HepG2 (cell line): ENCODE results near the gene PDE5A. TPM values are rescaled to one million over a fixed set of nuclear protein-coding genes. Genes with fewer than 3 reads are reported as not detected.

Experiments
- ATAC-seq: fragments of 200-7000 bp; cut with Tn5 transposase; 3 replicates; pipeline ENCODE4 v1.9.1; 2020; ENCODE audit warnings: mild to moderate bottlenecking, moderate library complexity
- BruUV-seq: library from RNA; stranded (reverse); fragments of 400-500 nt; replicated peaks from 2 replicates; lab custom pipeline; 2021; lab: Mats Ljungman, UMichigan
- CTCF ChIA-PET: fragments of 300-600 bp; formaldehyde crosslinking; extraction: SDS; loops from one replicate; lab custom pipeline; 2021; ENCODE audit warnings: low total read pairs, inconsistent platforms, low intra/inter-chr PET ratio; lab: Yijun Ruan, JAX
- POLR2A ChIA-PET: fragments of 350-600 bp; sonication (Branson Sonifier 250); formaldehyde crosslinking; loops from one replicate; lab custom pipeline; 2020; ENCODE audit warnings: antibody characterized with exemption, inconsistent platforms; lab: Yijun Ruan, JAX
- DNase-seq: peaks from one replicate; pipeline ENCODE4 v3.0.0-alpha.2; 2015; ENCODE audit warnings: low spot score
- FAIRE-seq: peaks from 3 replicates; lab custom pipeline; 2011; peaks lifted over from hg19 to GRCh38; lab: Jason Lieb, UNC
- H2AFZ ChIP-seq: one replicate; pipeline ENCODE4 v1.6.1; 2011; ENCODE audit warnings: low read length, inconsistent platforms
- H3K27ac ChIP-seq: fragments of 300-600 bp; 3 replicates; pipeline ENCODE4 v1.8.0; 2011; ENCODE audit warnings: mixed run types, mild to moderate bottlenecking, mixed read lengths, low read length, inconsistent platforms; ENCODE audit not compliant: insufficient read depth; ENCODE audit errors: extremely low read length
- H3K27me3 ChIP-seq, 2 experiments: fragments of 200-600 bp in 1 of 2; 2 replicates in 1 of 2; 3 replicates in 1 of 2; pipeline versions ENCODE4 v1.6.0 to v1.8.0; 2011; ENCODE audit warnings: low read length in 2 of 2, mild to moderate bottlenecking in 2 of 2, moderate library complexity in 2 of 2, inconsistent platforms in 1 of 2; ENCODE audit not compliant: insufficient read depth in 2 of 2, control insufficient read depth in 1 of 2
- H3K36me3 ChIP-seq, 2 experiments: fragments of 200-600 bp in 1 of 2; replicated peaks in 1 of 2; 2 replicates in 1 of 2; 3 replicates in 1 of 2; pipeline versions ENCODE4 v1.5.1 to v1.8.0; 2011; ENCODE audit warnings: low read length in 2 of 2, inconsistent platforms in 1 of 2; ENCODE audit not compliant: insufficient read depth in 2 of 2, control insufficient read depth in 1 of 2
- H3K4me1 ChIP-seq: 2 replicates; pipeline ENCODE4 v1.5.1; 2012; ENCODE audit warnings: low read length, inconsistent platforms; ENCODE audit not compliant: insufficient read depth
- H3K4me2 ChIP-seq: 2 replicates; pipeline ENCODE4 v1.6.0; 2011; ENCODE audit warnings: low read depth, low read length, inconsistent platforms
- H3K4me3 ChIP-seq, 3 experiments: fragments of 200-600 bp in 1 of 3; sonication (generic), shearing (Covaris generic) in 1 of 3; replicated peaks in 1 of 3; 2 replicates each; pipeline ENCODE4 v1.5.1; 2011 to 2016; ENCODE audit warnings: low read length in 3 of 3, inconsistent platforms in 2 of 3, low read depth in 2 of 3, mild to moderate bottlenecking in 2 of 3, control low read depth in 1 of 3, mixed read lengths in 1 of 3; ENCODE audit not compliant: insufficient read depth in 1 of 3
- H3K79me2 ChIP-seq: one replicate; pipeline ENCODE4 v1.6.1; 2011; ENCODE audit warnings: low read length, inconsistent platforms; ENCODE audit not compliant: insufficient read depth
- H3K9ac ChIP-seq: 2 replicates; pipeline ENCODE4 v1.6.0; 2011; ENCODE audit warnings: mild to moderate bottlenecking, low read depth, low read length, inconsistent platforms; ENCODE audit not compliant: insufficient read depth
- H3K9me3 ChIP-seq: 2 replicates; pipeline ENCODE4 v1.5.1; 2012; ENCODE audit warnings: mild to moderate bottlenecking, low read length
- H4K20me1 ChIP-seq: 2 replicates; pipeline ENCODE4 v1.6.0; 2011; ENCODE audit warnings: inconsistent platforms, mild to moderate bottlenecking, low read length, moderate library complexity; ENCODE audit not compliant: insufficient read depth
- ASH2L ChIP-seq: fragments of 300-600, 200-600 bp; sonication (generic); IDR thresholded peaks from 2 replicates; pipeline ENCODE4 v1.7.0; 2017; ENCODE audit warnings: low read depth, mild to moderate bottlenecking, moderate library complexity, mixed read lengths, low read length; ENCODE audit not compliant: insufficient read length
- FLYWCH1 ChIP-seq: sonication (generic); formaldehyde crosslinking; IDR thresholded peaks from 2 replicates; pipeline ENCODE4 v1.8.1; 2023; ENCODE audit warnings: mild to moderate bottlenecking, missing genetic modification reagents
- GMEB1 ChIP-seq: sonication (generic); formaldehyde crosslinking; IDR thresholded peaks from 2 replicates; pipeline ENCODE4 v1.5.1; 2020; ENCODE audit warnings: missing genetic modification reagents, mild to moderate bottlenecking, borderline replicate concordance
- GTF2F1 ChIP-seq: fragments of 150-350 bp; IDR thresholded peaks from 2 replicates; pipeline ENCODE4 v1.6.1; 2014; ENCODE audit warnings: low read length
- NFATC3 ChIP-seq: sonication (generic); formaldehyde crosslinking; IDR thresholded peaks from 2 replicates; pipeline ENCODE4 v1.5.1; 2020; ENCODE audit warnings: mild to moderate bottlenecking, missing genetic modification reagents
- POLR2G ChIP-seq: fragments of 200-400 bp; formaldehyde crosslinking; IDR thresholded peaks from 2 replicates; pipeline ENCODE4 v1.6.1; 2018; ENCODE audit warnings: mild to moderate bottlenecking, low read depth, low read length, moderate library complexity
- RELA ChIP-seq: sonication (generic); formaldehyde crosslinking; IDR thresholded peaks from 2 replicates; pipeline ENCODE4 v1.4.0; 2020; ENCODE audit warnings: missing genetic modification reagents
- SMARCE1 ChIP-seq: fragments of 450-650 bp; IDR thresholded peaks from 2 replicates; pipeline ENCODE4 v1.6.1; 2017; ENCODE audit warnings: borderline replicate concordance
- TEAD2 ChIP-seq: sonication (generic); formaldehyde crosslinking; IDR thresholded peaks from 2 replicates; pipeline ENCODE4 v1.9.0; 2021; ENCODE audit warnings: missing genetic modification reagents
- ZBTB49 ChIP-seq: sonication (generic); formaldehyde crosslinking; IDR thresholded peaks from 2 replicates; pipeline ENCODE4 v1.4.0; 2020; ENCODE audit warnings: missing genetic modification reagents, borderline replicate concordance
- ZNF24 ChIP-seq: fragments of 450-650 bp; IDR thresholded peaks from 2 replicates; pipeline ENCODE4 v1.6.1; 2017; ENCODE audit warnings: antibody characterized with exemption, mild to moderate bottlenecking
- ZNF580 ChIP-seq: IDR thresholded peaks from 2 replicates; pipeline ENCODE4 v1.6.1; 2016; ENCODE audit warnings: low read depth, borderline replicate concordance
- ZNF605 ChIP-seq: sonication (generic); formaldehyde crosslinking; IDR thresholded peaks from 2 replicates; pipeline ENCODE4 v1.8.0; 2022; ENCODE audit warnings: mild to moderate bottlenecking, missing genetic modification reagents
- WGBS: methylation state at CpG from one replicate; pipeline ENCODE4 v1.1.6; 2017; ENCODE audit warnings: low lambda C conversion rate; 5-methylcytosine and 5-hydroxymethylcytosine counted together
- in situ Hi-C: cut with HindIII; loops from 2 replicates; pipeline ENCODE4 v1.10.0; 2017; ENCODE audit warnings: low pct_unique_long_range_greater_than_20kb; ENCODE audit not compliant: extremely low pct_ligation_motif_present
- intact Hi-C: fragments of 100-400 bp; cut with micrococcal nuclease; formaldehyde crosslinking; loops from one replicate; pipeline ENCODE4 v1.10.0; 2022; ENCODE audit not compliant: unreplicated experiment
- polyA plus RNA-seq, 8 experiments: library from polyadenylated mRNA; depleted of rRNA in 3 of 8; stranded (reverse) in 7 of 8; unstranded in 1 of 8; fragments of >200 nt; fragmentation: Illumina TruSeq in 4 of 8; extraction: Trizol in 4 of 8; gene quantifications; 2 replicates each; pipeline versions ENCODE4 v1.2.1 to v1.2.3, GENCODE V29; 2011 to 2016; ENCODE audit warnings: low read depth in 4 of 8, missing spikeins in 1 of 8, mixed read lengths in 1 of 8; ENCODE audit not compliant: insufficient read depth in 1 of 8
- total RNA-seq, 5 experiments: library from RNA; depleted of rRNA; stranded (reverse); fragments of >200 nt; fragmentation: Illumina TruSeq; extraction: Trizol; gene quantifications; 2 replicates each; pipeline ENCODE4 v1.2.3, GENCODE V29; 2016; ENCODE audit warnings: low read depth in 1 of 5
- TF ChIP-seq, protein P1 (sequence below): sonication (generic); formaldehyde crosslinking; IDR thresholded peaks from 2 replicates; pipeline ENCODE4 v1.4.0; 2020; ENCODE audit warnings: missing genetic modification reagents, borderline replicate concordance

Gene PDE5A
- total and polyA plus RNA-seq, 2 of the 13 experiments (the other 11 are each of a cell fraction or from before 2014, with no cell fraction given): 0.22 to 0.44 TPM

- H3K36me3 ChIP-seq: no peaks in the 10 kb centered on the region
- no peaks in the 10 kb centered on the region for H3K79me2 ChIP-seq
- H3K27me3 ChIP-seq: no peaks in the 10 kb centered on the region
- H3K4me3 ChIP-seq: no peak overlapping the region
- no peak overlapping the region for H3K4me2 ChIP-seq
- CTCF ChIA-PET: no interaction called here
- H4K20me1 ChIP-seq: no peaks in the 10 kb centered on the region
- no peaks in the 10 kb centered on the region for H3K4me1 ChIP-seq
- ATAC-seq (no peak), FAIRE-seq (no peak), DNase-seq (no peak)
- no peak overlapping the region for H2AFZ ChIP-seq
- no TSS peak for BruUV-seq
- no peak overlapping the region for H3K27ac ChIP-seq
- intact Hi-C loops (no loop called here), in situ Hi-C loops (no loop called here)
- H3K9ac ChIP-seq: no peak overlapping the region
- H3K9me3 ChIP-seq: no peaks in the 10 kb centered on the region
- WGBS: 9% methylated on average over 1 of the region's 1 CpG
- POLR2A ChIA-PET: no interaction called here
- TF ChIP-seq FLYWCH1 (CRISPR knock-in tag): no peak
- TF ChIP-seq RELA (CRISPR knock-in tag): no peak
- TF ChIP-seq GMEB1 (CRISPR knock-in tag): no peak
- no peak for TF ChIP-seq ASH2L
- TF ChIP-seq ZNF580 (CRISPR knock-in tag): no peak
- TF ChIP-seq SMARCE1: no peak
- no peak for TF ChIP-seq ZNF605 (CRISPR knock-in tag)
- TF ChIP-seq NFATC3 (CRISPR knock-in tag): no peak
- no peak for TF ChIP-seq ZNF24
- TF ChIP-seq POLR2G: no peak
- no peak for TF ChIP-seq ZBTB49 (CRISPR knock-in tag)
- TF ChIP-seq TEAD2: no peak
- TF ChIP-seq, protein P1, sequence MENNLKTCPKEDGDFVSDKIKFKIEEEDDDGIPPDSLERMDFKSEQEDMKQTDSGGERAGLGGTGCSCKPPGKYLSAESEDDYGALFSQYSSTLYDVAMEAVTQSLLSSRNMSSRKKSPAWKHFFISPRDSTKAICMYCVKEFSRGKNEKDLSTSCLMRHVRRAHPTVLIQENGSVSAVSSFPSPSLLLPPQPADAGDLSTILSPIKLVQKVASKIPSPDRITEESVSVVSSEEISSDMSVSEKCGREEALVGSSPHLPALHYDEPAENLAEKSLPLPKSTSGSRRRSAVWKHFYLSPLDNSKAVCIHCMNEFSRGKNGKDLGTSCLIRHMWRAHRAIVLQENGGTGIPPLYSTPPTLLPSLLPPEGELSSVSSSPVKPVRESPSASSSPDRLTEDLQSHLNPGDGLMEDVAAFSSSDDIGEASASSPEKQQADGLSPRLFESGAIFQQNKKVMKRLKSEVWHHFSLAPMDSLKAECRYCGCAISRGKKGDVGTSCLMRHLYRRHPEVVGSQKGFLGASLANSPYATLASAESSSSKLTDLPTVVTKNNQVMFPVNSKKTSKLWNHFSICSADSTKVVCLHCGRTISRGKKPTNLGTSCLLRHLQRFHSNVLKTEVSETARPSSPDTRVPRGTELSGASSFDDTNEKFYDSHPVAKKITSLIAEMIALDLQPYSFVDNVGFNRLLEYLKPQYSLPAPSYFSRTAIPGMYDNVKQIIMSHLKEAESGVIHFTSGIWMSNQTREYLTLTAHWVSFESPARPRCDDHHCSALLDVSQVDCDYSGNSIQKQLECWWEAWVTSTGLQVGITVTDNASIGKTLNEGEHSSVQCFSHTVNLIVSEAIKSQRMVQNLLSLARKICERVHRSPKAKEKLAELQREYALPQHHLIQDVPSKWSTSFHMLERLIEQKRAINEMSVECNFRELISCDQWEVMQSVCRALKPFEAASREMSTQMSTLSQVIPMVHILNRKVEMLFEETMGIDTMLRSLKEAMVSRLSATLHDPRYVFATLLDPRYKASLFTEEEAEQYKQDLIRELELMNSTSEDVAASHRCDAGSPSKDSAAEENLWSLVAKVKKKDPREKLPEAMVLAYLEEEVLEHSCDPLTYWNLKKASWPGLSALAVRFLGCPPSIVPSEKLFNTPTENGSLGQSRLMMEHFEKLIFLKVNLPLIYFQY (CRISPR knock-in tag): no peak
- no peak for TF ChIP-seq GTF2F1
Measured at GRCh38 chr4:119592830-119593229, 35.8 kb downstream of the PDE5A start.
